HG02885 (cell line): ENCODE measurements around the gene RUNX2.

ENCODE experiments used
- ATAC-seq: cut with Tn5 transposase; IDR thresholded peaks from one replicate; pipeline ENCODE4 v1.9.1; 2021; ENCODE audit warnings: mild to moderate bottlenecking; ENCODE audit not compliant: unreplicated experiment, poor library complexity

Gene RUNX2

GRCh38 chr6:45476341-45476740 lies 148.2 kb downstream of the RUNX2 start:
- no peak for ATAC-seq

- ATAC-seq = no peak
Observed at GRCh38 chr6:45477278-45477677, 149.1 kb downstream of the RUNX2 start.

- ATAC-seq = no peak
Observed at GRCh38 chr6:45477790-45478189, 149.7 kb downstream of the RUNX2 start.

GRCh38 chr6:45478240-45478639 lies 150.1 kb downstream of the RUNX2 start:
- no peak for ATAC-seq

GRCh38 chr6:45479834-45480751 lies 152.0 kb downstream of the RUNX2 start:
- ATAC-seq = peak; percentile 92

- ATAC-seq = no peak
Observed at GRCh38 chr6:45480752-45481415, 152.8 kb downstream of the RUNX2 start.

GRCh38 chr6:45483021-45483420 lies 154.9 kb downstream of the RUNX2 start:
- ATAC-seq = no peak

GRCh38 chr6:45483501-45483900 lies 155.4 kb downstream of the RUNX2 start:
- ATAC-seq = no peak

- no peak for ATAC-seq
Observed at GRCh38 chr6:45486736-45487135, 158.6 kb downstream of the RUNX2 start.

- ATAC-seq = no peak
Observed at GRCh38 chr6:45487645-45488044, 159.5 kb downstream of the RUNX2 start.

- no peak for ATAC-seq
Observed at GRCh38 chr6:45488269-45488668, 160.1 kb downstream of the RUNX2 start.

GRCh38 chr6:45488889-45489288 lies 160.8 kb downstream of the RUNX2 start:
- ATAC-seq = no peak

- ATAC-seq = no peak
Observed at GRCh38 chr6:45491048-45491735, 163.1 kb downstream of the RUNX2 start.

GRCh38 chr6:45491874-45492273 lies 163.7 kb downstream of the RUNX2 start:
- no peak for ATAC-seq

- no peak for ATAC-seq
Observed at GRCh38 chr6:45493761-45494160, 165.6 kb downstream of the RUNX2 start.

GRCh38 chr6:45494416-45495135 lies 166.4 kb downstream of the RUNX2 start:
- ATAC-seq = no peak

- ATAC-seq = no peak
Observed at GRCh38 chr6:45495429-45496084, 167.4 kb downstream of the RUNX2 start.

GRCh38 chr6:45496085-45496433 lies 167.9 kb downstream of the RUNX2 start:
- ATAC-seq = no peak

- ATAC-seq = no peak
Observed at GRCh38 chr6:45498591-45498990, 170.5 kb downstream of the RUNX2 start.
